Germinal center (tissue), 1 donor: ENCODE results near the gene DBNDD2.

Experiments used
- DNase-seq: peaks from one replicate; pipeline ENCODE4 v3.0.0; 2012; ENCODE audit warnings: mixed read lengths, low spot score

The DBNDD2 gene

DNA sequence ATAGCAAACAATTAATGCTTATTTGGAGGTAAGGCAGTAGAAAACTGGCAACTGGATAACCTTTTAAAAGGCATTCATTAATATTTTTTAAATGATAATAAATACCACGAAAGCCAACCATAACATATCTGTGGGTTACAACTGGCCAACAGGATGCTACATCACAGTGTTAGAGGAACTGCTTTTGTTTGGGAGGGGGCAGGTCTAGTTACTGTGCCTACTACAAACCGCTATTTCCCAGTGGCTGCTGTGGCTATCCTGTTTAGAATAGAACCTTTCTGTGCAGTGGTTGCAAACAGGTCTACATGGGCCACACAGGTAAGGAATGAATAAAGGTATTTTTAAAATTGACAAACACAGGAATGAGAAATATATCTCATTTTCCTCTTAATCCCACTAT, 8.8 kb downstream of the DBNDD2 start:
- no peak for DNase-seq

DNA sequence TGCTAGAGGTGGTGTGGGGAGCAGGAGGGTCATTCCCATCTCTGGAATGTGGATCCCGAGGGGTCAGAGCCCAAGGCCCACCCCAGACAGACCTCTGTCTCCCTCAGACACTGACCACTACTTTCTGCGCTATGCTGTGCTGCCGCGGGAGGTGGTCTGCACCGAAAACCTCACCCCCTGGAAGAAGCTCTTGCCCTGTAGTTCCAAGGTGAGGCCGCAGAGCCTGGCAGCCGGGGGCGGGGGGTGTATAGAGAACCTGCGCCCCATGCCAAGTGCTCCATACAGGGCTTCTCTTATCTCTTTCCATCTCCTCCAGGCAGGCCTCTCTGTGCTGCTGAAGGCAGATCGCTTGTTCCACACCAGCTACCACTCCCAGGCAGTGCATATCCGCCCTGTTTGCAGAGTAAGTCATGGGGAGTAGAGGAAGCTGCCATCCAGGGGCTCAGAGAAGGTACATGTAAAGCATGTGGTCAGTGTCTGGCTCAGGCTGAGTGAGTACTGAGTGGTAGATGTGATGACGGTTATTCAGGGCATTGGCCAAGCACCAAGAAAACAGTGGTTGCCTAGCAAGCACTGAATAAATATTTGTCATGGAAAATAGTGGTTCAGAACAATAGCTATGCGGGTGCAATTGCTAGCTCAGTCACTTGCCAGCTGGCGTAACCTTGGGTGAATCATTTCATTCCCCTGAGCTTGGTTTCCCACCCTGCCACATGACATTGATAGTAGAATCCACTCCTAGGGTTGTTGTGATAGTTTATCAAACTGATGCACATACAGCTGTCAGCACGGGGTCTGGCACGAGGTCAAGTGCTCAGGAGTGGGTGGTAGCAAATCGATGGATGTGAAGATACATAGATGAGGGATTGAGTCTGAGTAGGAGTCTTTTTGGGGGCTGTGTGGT, 11.4 kb downstream of the DBNDD2 start:
- DNase-seq, result peak; percentile 70

DNA sequence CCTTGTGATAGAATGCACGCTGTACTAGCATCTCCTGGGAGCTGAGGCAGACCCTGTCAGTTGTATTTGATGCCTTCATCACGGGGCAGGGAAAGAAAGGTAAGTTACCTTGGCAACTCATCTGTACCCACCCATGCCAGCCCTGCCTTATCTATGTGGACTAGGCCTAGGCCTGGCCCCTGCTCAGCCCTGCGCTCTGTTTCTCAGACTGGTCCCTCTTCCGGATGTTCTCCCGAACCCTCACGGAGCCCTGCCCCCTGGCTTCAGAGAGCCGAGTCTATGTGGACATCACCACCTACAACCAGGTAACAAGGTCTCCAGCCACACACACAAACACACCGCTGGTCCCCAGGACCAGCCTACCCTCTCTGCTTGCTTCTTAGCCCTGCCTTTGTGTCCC, 12.0 kb downstream of the DBNDD2 start:
- DNase-seq, result no peak

DNA sequence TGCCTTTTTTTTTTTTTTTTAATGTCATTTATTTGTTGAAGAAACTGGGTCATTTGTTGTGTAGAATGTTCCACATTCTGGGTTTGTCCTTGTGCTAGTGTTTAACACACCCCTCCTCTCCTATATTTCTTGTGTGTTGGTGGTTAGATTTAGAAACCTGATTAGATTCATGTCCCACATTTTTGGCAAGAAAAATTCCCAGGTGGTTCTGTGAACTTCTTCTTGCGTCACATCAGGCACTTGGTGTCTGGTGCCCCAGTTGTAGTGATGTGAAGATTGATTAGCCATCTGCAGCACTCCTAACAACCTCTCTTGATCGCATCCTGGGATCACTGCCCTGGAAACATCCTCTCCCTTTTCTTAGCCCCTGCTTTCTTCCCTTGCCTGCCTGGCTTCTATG, 15.6 kb downstream of the DBNDD2 start:
- DNase-seq, result no peak

DNA sequence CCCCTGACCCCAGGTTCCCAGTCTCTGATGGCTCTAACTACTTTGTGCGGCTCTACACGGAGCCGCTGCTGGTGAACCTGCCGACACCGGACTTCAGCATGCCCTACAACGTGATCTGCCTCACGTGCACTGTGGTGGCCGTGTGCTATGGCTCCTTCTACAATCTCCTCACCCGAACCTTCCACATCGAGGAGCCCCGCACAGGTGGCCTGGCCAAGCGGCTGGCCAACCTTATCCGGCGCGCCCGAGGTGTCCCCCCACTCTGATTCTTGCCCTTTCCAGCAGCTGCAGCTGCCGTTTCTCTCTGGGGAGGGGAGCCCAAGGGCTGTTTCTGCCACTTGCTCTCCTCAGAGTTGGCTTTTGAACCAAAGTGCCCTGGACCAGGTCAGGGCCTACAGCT, 17.5 kb downstream of the DBNDD2 start:
- no peak for DNase-seq

DNA sequence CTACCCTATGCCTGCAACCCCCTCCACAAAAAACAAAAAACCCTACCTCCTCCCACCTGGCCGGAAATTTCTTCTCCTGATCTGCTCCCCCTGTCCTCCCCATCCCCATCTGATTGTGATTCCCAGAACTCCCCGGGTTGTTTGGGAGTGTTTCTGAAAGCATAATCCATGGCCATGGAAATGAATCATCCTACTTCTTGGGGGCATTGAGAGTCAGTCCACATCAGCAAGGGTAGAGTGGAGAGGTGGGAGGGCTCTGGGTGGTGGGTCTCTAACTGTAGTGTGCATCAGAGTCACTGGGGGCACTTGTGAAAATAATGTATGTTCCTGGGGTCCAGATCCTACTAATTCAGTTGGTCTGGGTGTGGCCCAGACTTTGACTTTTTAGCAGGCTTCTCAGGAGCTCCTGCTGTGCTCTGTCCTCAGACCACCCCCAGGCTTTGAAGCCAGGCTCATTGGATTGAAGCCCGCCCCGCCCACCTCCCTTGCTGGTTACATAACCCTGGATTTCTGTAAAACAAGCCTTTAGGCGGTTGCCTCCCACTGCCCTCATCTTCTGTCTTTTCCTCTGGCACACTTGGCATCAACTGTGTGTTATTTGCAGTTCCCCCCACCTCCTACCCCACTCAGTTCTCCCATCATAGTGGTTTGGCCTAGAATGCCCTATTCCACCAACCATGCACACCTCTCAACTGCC, 18.4 kb downstream of the DBNDD2 start:
- no peak for DNase-seq

DNA sequence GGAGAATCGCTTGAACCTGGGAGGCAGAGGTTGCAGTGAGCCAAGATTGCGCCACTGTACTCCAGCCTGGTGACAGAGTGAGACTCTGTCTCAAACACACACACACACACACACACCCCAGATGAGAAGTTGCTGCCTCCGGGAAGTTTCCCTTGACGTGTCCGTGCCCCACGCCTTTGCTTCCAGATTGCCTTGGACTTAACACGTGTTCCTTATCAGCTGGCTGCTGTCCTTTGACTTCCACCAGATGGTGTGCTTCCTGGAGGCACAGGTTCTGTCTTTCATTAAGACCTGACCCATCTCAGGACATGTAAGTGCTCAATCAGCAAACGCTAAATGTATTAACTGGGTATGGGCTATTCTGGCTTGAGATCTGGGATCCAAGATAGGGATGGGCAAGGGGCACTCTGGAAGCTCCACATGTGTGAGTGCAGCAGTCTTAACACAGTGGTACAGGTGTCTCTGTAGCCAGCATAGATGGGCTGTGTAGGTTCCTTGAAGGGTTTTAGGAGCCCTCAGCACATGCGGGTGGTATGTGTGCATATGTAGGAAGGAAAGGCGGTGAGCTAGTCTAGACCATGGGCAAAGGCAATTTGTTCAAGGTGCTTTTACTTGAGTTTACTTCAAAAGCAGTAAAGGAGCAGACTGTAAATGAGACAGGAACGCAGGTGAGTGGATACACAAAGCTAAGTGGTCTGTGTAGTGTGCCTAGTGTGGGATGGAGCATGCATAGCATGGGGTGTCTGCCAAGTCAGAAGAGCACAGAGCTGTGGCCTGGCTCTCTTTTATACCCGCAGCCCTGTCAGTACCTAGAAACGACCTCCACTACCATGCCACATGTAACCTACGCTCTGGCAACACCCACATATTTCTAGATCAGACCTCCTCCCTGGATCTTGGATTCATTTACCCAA, 19.4 kb downstream of the DBNDD2 start:
- DNase-seq, result no peak

DNA sequence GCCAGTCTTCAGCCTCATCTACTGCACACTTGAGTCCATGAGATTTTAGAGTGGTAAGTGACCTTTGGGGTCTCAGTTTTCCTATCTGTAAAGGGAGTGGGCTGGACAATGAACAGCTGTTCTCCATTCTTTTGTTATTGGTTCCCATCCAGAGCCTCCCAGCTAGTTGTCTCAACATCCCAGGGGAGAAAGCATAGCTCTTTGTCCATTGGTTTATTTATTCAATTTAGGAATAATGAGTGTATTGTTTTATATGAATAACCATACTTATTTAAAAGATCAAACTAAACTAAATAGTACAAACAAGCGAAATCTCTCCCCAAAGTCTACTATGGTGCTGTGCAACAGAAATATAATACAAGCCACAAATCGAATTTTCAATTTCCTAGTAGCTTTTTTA, 21.5 kb downstream of the DBNDD2 start:
- DNase-seq, result no peak

DNA sequence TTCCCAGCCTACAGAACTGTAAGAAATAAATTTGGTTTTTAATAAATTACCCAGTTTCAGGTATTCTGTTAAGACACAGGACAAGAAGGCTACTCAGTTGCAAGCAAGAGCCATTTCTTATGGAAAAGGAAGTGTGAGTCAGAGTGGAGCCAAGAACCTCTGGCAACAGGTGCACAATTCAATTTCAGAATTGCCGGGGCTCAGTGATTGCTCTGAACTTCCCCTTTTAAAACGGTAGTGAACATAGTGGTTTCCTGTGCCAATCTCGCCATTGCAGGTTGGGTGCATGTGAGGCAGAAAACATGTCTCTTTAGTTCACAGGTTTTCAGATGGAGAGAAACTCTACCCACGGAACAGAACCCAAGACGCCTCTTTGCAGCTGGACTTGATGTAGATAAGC, 24.2 kb downstream of the DBNDD2 start:
- DNase-seq, result peak; percentile 67

DNA sequence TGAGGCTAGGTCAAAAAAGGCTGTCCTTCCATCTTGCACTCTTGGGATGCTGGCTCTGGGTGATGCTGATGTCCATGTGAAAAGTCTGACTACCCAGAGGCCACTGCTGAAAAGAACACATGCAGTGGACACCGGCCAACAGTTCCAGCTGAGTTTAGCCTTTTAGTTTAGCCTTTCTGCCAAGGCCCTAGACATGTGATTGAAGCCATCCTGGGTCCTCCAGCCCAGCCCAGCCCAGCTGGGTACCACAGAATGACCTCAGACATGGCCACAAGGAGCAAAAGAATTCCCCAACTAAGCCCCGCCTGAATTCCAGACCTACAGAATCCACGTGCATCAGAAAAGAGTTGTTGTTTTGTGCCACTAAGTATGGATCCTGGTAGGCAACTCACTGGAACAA, 25.2 kb downstream of the DBNDD2 start:
- DNase-seq, result no peak

DNA sequence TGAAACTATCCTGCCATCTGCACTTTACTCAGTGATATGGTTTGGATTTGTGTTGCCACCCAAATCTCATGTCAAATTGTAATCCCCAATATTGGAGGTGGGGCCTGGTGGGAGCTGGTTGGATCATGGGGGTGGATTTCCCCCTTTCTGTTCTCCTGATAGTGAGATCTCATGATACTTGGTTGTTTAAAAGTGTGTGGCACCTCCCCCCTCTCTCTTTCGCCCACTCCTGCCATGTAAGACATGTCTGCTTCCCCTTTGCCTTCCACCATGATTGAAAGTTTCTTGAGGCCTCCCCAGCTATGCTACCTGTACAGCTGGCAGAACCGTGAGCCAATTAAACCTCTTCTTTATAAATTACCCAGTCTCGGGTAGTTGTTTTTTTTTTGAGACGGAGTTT, 25.9 kb downstream of the DBNDD2 start:
- no peak for DNase-seq

DNA sequence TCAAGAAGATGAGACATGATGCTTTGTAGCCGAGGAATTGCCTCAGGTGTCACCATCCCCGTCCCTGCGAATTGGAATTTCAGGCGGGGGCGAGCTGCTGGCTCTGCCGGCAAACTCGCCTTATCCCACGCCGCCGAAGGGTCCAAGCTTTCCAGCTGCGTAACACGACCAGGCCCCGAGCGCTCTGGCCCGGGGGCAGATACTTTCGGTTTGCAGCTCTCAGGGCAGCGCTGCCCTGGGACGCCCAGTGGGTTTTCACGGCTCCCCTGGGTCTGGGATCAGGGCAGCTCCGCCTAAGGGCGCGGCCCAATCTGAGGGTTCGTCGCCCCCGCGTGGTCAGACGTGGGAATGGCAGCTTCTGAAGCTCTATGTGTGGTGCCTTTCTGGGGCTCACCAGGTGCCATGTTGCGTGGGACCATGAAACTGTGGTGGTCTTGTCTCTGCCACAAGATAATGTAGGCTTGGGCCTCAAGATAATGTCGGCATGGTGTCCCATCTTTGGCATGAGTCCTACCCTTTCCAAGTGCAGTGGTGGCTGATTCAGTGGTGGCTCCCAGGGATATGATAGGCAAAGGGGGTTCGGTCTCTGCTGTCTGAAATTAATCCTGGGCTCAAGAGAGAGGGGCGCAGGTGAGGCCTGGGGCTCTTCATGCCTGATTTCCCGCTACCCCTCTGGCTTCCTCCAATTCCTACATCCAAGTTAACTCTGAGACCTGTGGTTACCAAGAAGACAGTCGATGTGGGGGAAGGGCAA, 28.8 kb downstream of the DBNDD2 start:
- peak; percentile 88 for DNase-seq

DNA sequence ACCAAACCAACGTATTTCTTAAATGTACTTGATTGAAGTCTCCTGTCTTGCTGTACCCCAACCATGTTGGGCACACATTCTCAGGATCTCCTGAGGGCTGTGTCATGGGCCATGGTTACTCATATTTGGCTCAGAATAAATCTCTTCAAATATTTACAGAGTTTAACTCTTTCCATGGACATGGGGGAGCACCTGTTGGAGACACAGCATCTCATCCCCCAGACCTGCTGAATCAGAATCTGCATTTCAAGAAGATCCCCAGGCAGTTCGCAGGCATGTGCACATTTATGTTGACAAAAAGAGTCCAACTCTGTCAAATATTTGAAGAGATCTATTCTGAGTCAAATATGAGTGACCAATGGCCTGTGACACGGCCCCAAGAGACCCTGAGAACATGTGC, 32.3 kb downstream of the DBNDD2 start:
- no peak for DNase-seq

DNA sequence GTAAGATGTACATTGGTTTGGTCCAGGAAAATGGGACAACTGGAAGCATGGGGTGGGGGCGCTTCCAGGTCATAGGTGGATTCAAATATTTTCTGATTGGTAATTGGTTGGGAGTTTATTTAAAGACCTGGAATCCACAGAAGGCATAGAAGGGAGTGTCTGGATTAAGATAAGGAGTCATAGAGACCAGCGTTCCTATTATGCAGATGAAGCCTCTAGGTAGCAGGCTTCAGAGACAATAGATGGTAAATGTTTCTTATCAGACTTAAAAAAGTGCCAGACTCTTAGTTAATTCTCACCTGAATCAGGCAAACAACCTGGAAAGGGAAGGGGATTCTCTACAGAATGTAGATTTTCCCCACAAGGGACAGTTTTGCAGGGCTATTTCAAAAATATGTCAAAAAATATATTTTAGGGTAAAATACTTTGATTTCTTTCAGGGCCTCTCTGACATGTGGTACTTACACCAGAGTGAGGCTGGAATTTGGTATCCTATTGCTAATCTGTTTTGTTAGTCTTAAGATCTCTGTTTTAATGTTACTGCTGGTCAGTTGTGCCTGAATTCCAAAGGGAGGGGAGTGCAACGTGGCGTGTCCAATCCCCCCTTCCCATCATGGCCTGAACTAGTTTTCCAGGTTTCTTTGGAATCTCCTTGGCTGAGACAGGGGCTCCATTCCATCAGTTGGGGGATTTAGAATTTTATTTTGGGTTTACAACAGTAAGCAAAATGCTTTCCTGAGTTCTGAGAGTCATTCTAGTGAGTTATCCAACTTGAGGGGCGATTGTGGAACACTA, 33.0 kb downstream of the DBNDD2 start:
- no peak for DNase-seq

DNA sequence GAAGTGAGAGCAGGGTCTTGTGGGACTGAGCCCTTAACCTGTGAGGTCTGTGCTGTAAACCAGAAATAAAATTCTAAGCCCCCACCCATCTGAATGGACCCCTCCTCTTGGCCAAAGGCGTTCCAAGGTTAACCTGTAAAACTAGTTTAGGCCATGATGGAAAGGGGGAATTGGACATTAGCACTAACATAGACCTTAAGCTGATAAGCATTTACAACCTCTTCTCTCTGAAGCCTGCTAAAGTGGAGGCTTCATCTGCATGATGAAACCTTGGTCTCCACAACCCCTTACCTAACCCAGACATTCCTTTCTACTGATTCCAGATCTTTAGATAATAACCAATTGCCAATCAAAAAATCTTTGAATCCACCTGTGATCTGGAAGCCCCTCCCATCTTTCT, 33.7 kb downstream of the DBNDD2 start:
- DNase-seq, result no peak

DNA sequence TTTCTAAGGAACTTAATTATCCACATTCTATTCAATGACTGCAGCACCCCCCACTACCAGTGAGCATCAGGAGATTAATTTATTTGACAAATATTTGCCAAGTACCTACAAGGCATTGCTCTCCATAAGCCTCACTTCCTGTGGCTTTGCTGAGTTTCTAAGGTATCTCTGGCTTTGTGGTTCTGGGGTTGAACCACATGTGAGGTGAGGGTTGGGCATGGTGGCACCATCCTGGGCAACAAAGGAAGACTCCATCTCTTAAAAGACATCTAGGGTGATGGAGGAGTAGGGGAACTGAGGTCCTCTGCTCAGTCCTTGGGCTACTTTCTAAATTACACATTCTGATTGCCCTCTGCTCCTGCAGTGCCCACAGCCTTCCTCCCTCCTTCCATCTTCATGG, 36.0 kb downstream of the DBNDD2 start:
- no peak for DNase-seq

DNA sequence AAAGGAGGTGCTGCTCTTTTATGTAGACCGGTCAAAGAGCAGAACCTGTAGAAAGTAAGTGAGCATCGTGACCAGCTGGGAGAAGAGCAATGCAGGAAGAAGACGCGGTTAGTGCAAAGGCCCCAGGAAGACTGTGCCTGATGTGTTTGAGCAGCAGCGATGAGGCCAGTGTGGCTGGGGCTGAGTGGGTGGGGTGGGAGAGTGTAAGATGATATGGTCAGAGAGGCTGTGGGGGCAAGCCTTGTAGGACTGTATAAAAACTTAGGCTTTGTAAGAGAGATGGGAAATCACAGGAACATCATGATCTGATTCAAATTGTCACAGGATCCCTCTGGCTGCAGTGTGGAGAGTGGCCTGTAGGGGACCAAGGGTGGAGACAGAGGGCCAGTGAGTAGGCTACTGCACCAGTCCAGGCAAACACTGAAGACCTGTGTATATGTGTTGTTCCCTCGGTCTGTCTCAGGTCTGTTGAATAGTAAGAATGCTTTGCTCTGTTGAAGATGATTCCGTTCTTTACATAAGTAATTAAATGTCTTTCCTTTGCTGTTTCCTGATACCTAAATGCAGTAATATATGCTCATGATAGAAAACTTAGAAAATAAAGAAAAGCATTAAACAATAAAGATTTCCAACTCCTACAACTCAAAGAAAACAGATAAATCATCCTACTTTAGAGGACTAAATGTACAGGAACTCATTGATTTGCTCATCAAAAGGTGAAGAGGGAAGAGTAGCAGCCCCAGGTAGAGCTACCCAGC, 37.9 kb downstream of the DBNDD2 start:
- DNase-seq, result peak; percentile 56

DNA sequence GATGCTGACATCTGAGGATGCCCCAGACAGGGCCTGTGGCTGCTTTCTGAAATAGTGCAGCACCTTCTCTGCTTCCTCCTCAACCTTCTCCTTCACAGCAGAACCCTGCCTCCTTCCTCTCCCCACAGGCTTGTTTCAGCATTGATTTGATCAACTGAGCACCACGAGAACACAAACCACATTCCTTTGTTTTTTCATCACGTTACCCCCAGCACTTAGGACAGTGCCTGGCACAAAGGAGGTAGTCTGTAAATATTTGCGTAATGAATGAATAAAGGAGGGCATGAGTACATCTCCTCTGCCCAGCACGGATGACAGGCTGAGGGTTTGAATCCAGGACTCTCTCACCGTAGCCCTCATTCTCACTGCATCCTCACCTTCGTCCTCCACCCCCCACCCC, 40.2 kb downstream of the DBNDD2 start:
- DNase-seq, result no peak

DNA sequence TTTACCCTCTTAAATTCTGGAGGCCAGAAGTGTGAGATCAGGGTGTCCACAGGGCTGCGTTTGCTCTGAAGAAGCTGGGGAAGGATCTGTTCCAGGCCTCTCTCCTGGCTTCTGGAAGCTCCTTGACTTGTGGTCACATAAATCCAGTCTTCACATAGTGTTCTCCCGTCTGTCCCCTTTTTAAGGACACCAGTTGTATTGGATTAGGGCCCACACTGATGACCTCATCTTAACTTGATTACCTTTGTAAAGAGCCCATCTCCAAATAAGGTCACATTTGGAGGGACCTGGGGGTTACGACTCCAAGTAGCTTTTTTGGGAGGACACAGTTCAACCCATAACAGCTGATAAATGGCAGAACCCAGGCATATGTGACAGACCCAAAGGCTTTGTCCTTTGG, 41.4 kb downstream of the DBNDD2 start:
- DNase-seq, result no peak
